HG02885 (cell line): ENCODE data around the gene CLCN3.
"Not testable (repeated sequence)": the region's sequence is repeated elsewhere in the genome, so short reads cannot be mapped to it uniquely, and the experiment has no call there.

ENCODE experiments used
- ATAC-seq: cut with Tn5 transposase; IDR thresholded peaks from one replicate; pipeline ENCODE4 v1.9.1; 2021; ENCODE audit warnings: mild to moderate bottlenecking; ENCODE audit not compliant: unreplicated experiment, poor library complexity

Gene CLCN3

GRCh38 chr4:169650227-169650936, 30.0 kb downstream of the CLCN3 start:
- ATAC-seq: no peak

GRCh38 chr4:169652535-169652934, 32.2 kb downstream of the CLCN3 start:
- ATAC-seq: no peak

- ATAC-seq: no peak
Observed at GRCh38 chr4:169655401-169655800, 35.0 kb downstream of the CLCN3 start.

- ATAC-seq: no peak
Observed at GRCh38 chr4:169657470-169658107, 37.2 kb downstream of the CLCN3 start.

GRCh38 chr4:169658196-169658595, 37.8 kb downstream of the CLCN3 start:
- no peak for ATAC-seq

GRCh38 chr4:169658975-169659715, 38.8 kb downstream of the CLCN3 start:
- ATAC-seq: no peak

- ATAC-seq: peak; percentile 98
Observed at GRCh38 chr4:169659716-169660670, 39.6 kb downstream of the CLCN3 start.

GRCh38 chr4:169660929-169661328, 40.6 kb downstream of the CLCN3 start:
- ATAC-seq: no peak

GRCh38 chr4:169661761-169662160, 41.4 kb downstream of the CLCN3 start:
- ATAC-seq: no peak

GRCh38 chr4:169662206-169662605, 41.8 kb downstream of the CLCN3 start:
- no peak for ATAC-seq

GRCh38 chr4:169663402-169663801, 43.0 kb downstream of the CLCN3 start:
- no peak for ATAC-seq

- no peak for ATAC-seq
Observed at GRCh38 chr4:169663831-169664230, 43.5 kb downstream of the CLCN3 start.

- ATAC-seq: no peak
Observed at GRCh38 chr4:169664615-169665014, 44.2 kb downstream of the CLCN3 start.

GRCh38 chr4:169665046-169665737, 44.8 kb downstream of the CLCN3 start:
- ATAC-seq: no peak

- no peak for ATAC-seq
Observed at GRCh38 chr4:169668069-169668721, 47.8 kb downstream of the CLCN3 start.

- ATAC-seq: peak; percentile 90
Observed at GRCh38 chr4:169675825-169676224, 55.4 kb downstream of the CLCN3 start.

GRCh38 chr4:169677150-169677748, 56.9 kb downstream of the CLCN3 start:
- ATAC-seq: no peak

GRCh38 chr4:169678486-169678885, 58.1 kb downstream of the CLCN3 start:
- ATAC-seq: not testable (repeated sequence)
